ENCODE results near the gene SUPT20H.

SUPT20H gene

GRCh38 chr13:37091835-37092234 is 32.3 kb upstream of the SUPT20H start:
- no peak for DNase-seq
- Histone ChIP-seq H2BK12ac (ENCODE audit: low read length in 2 of 2) (no peak overlapping the region), H3K9me3 (ENCODE audit: control insufficient read depth, low read length) (no peaks in the 10 kb centered on the region), H4K91ac (ENCODE audit: low read length) (no peak overlapping the region), H3K9ac (ENCODE audit: low read length) (no peak overlapping the region), H2BK5ac (ENCODE audit: low read depth, low read length, poor library complexity, severe bottlenecking) (no peak overlapping the region), H4K8ac (ENCODE audit: low read length) (no peak overlapping the region), H2AFZ (ENCODE audit: low read depth, low read length) (no peak overlapping the region), H2BK120ac (ENCODE audit: low read depth, low read length) (no peak overlapping the region), H3K4ac (ENCODE audit: low read depth in 1 of 2, low read length in 2 of 2) (no peak overlapping the region), H3K23ac (ENCODE audit: low read length in 2 of 2) (no peak overlapping the region), H2BK15ac (ENCODE audit: low read depth, poor library complexity, severe bottlenecking) (no peak overlapping the region), H3K36me3 (ENCODE audit: control insufficient read depth in 1 of 2, insufficient read depth in 2 of 2, low read depth in 1 of 2, low read length in 2 of 2) (no peaks in the 10 kb centered on the region), H3K4me3 (ENCODE audit: insufficient read depth in 1 of 2, low read depth in 1 of 2, low read length in 2 of 2) (no peak overlapping the region), H3K27ac (ENCODE audit: low read length, poor library complexity, severe bottlenecking) (no peak overlapping the region), H2AK5ac (ENCODE audit: low read length, severe bottlenecking) (no peak overlapping the region), H3K27me3 (ENCODE audit: control insufficient read depth in 1 of 2, insufficient read depth in 1 of 2, low read length in 2 of 2) (peaks cover 0 to 12% of the 10 kb centered on the region in 2 experiments), H3K79me1 (replicated peaks; ENCODE audit: low read length, poor library complexity, severe bottlenecking) (no peaks in the 10 kb centered on the region), H3K4me2 (ENCODE audit: low read length, poor library complexity, severe bottlenecking) (no peak overlapping the region), H3K4me1 (ENCODE audit: control insufficient read depth, insufficient read depth, low read depth, low read length) (no peaks in the 10 kb centered on the region), H3K14ac (ENCODE audit: low read length in 2 of 2) (no peak overlapping the region), H3K18ac (ENCODE audit: low read depth in 1 of 2, low read length in 2 of 2) (no peak overlapping the region)
- WGBS, result 75% methylated on average over 1 of the region's 1 CpG

- peaks cover 0 to 12% of the 10 kb centered on the region in 2 experiments for H3K27me3 ChIP-seq (ENCODE audit: control insufficient read depth in 1 of 2, insufficient read depth in 1 of 2, low read length in 2 of 2)
- WGBS, result 72% methylated on average over 2 of the region's 2 CpGs
- H3K36me3 ChIP-seq (ENCODE audit: control insufficient read depth in 1 of 2, insufficient read depth in 2 of 2, low read depth in 1 of 2, low read length in 2 of 2), result no peaks in the 10 kb centered on the region
- H3K4me1 ChIP-seq (ENCODE audit: control insufficient read depth, insufficient read depth, low read depth, low read length), result no peaks in the 10 kb centered on the region
- no peak overlapping the region for H2BK15ac ChIP-seq (ENCODE audit: low read depth, poor library complexity, severe bottlenecking)
- H3K18ac ChIP-seq (ENCODE audit: low read depth in 1 of 2, low read length in 2 of 2), result no peak overlapping the region
- DNase-seq, result no peak
- H3K4me3 ChIP-seq (ENCODE audit: insufficient read depth in 1 of 2, low read depth in 1 of 2, low read length in 2 of 2), result no peak overlapping the region
- H3K4ac ChIP-seq (ENCODE audit: low read depth in 1 of 2, low read length in 2 of 2), result no peak overlapping the region
- no peak overlapping the region for H4K8ac ChIP-seq (ENCODE audit: low read length)
- H2AFZ ChIP-seq (ENCODE audit: low read depth, low read length), result no peak overlapping the region
- peak overlapping the region; percentile 25 for H4K91ac ChIP-seq (ENCODE audit: low read length)
- H3K27ac ChIP-seq (ENCODE audit: low read length, poor library complexity, severe bottlenecking), result no peak overlapping the region
- no peak overlapping the region for H3K14ac ChIP-seq (ENCODE audit: low read length in 2 of 2)
- H2AK5ac ChIP-seq (ENCODE audit: low read length, severe bottlenecking), result no peak overlapping the region
- H3K9me3 ChIP-seq (ENCODE audit: control insufficient read depth, low read length), result no peaks in the 10 kb centered on the region
- no peak overlapping the region for H2BK120ac ChIP-seq (ENCODE audit: low read depth, low read length)
- H3K9ac ChIP-seq (ENCODE audit: low read length), result no peak overlapping the region
- no peak overlapping the region for H3K4me2 ChIP-seq (ENCODE audit: low read length, poor library complexity, severe bottlenecking)
- no peaks in the 10 kb centered on the region for H3K79me1 ChIP-seq (replicated peaks; ENCODE audit: low read length, poor library complexity, severe bottlenecking)
- H2BK5ac ChIP-seq (ENCODE audit: low read depth, low read length, poor library complexity, severe bottlenecking), result no peak overlapping the region
- peak overlapping the region in 1 of 2 experiments; percentile 42 for H3K23ac ChIP-seq (ENCODE audit: low read length in 2 of 2)
- no peak overlapping the region for H2BK12ac ChIP-seq (ENCODE audit: low read length in 2 of 2)
Observed at GRCh38 chr13:37090912-37091311, 31.4 kb upstream of the SUPT20H start.

DNA sequence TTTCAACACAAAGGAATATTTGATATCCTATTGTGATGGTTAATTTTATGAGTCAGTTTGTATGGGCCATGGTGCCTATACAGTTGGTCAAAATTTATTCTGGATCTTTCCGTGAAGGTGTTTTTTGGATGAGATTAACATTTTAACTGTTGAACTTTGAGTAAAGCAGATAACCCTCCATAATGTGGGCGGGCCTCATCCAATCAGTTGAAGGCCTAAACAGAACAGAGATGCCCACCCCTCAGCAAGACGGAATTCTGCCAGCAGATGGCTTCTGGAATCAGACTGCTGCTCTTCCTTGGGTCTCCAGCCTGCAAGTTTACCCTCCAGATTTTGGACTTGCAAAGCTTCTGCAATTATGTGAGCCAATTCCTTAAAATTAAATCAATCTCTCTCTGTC is 30.0 kb upstream of the SUPT20H start:
- DNase-seq, result no peak
- Histone ChIP-seq H3K36me3 (ENCODE audit: control insufficient read depth in 1 of 2, insufficient read depth in 2 of 2, low read depth in 1 of 2, low read length in 2 of 2) (no peaks in the 10 kb centered on the region), H4K91ac (ENCODE audit: low read length) (no peak overlapping the region), H3K27me3 (ENCODE audit: control insufficient read depth in 1 of 2, insufficient read depth in 1 of 2, low read length in 2 of 2) (peaks cover 0 to 12% of the 10 kb centered on the region in 2 experiments), H3K9ac (ENCODE audit: low read length) (no peak overlapping the region), H2BK120ac (ENCODE audit: low read depth, low read length) (no peak overlapping the region), H2BK12ac (ENCODE audit: low read length in 2 of 2) (no peak overlapping the region), H2BK15ac (ENCODE audit: low read depth, poor library complexity, severe bottlenecking) (no peak overlapping the region), H3K4ac (ENCODE audit: low read depth in 1 of 2, low read length in 2 of 2) (no peak overlapping the region), H3K9me3 (ENCODE audit: control insufficient read depth, low read length) (no peaks in the 10 kb centered on the region), H2AK5ac (ENCODE audit: low read length, severe bottlenecking) (no peak overlapping the region), H3K27ac (ENCODE audit: low read length, poor library complexity, severe bottlenecking) (no peak overlapping the region), H4K8ac (ENCODE audit: low read length) (no peak overlapping the region), H3K23ac (ENCODE audit: low read length in 2 of 2) (no peak overlapping the region), H3K14ac (ENCODE audit: low read length in 2 of 2) (no peak overlapping the region), H3K4me1 (ENCODE audit: control insufficient read depth, insufficient read depth, low read depth, low read length) (no peaks in the 10 kb centered on the region), H3K4me3 (ENCODE audit: insufficient read depth in 1 of 2, low read depth in 1 of 2, low read length in 2 of 2) (no peak overlapping the region), H3K79me1 (replicated peaks; ENCODE audit: low read length, poor library complexity, severe bottlenecking) (no peaks in the 10 kb centered on the region), H2BK5ac (ENCODE audit: low read depth, low read length, poor library complexity, severe bottlenecking) (no peak overlapping the region), H3K18ac (ENCODE audit: low read depth in 1 of 2, low read length in 2 of 2) (no peak overlapping the region), H3K4me2 (ENCODE audit: low read length, poor library complexity, severe bottlenecking) (no peak overlapping the region), H2AFZ (ENCODE audit: low read depth, low read length) (no peak overlapping the region)
- WGBS, result 92% methylated on average over 3 of the region's 3 CpGs

DNA sequence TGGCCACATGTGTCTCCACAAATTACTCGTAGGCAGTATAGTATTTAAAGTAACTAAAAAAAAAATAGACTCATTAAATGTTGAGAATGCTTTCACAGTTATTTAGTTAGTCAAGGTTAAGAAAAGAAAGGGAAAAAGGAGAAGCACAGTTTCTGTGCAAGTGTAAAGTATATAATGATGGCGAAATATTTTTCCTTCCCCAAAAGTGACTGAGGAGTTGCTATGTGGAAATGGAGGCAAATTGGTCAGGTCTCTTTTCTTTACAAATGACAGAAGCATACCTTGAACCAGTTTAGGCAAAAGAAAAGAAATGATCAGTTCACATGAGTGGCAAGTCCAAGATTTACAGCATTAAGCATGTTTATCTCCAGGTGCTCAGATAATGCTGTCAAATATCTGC is 28.0 kb upstream of the SUPT20H start:
- Histone ChIP-seq H4K8ac (ENCODE audit: low read length) (no peak overlapping the region), H3K4me3 (ENCODE audit: insufficient read depth in 1 of 2, low read depth in 1 of 2, low read length in 2 of 2) (no peak overlapping the region), H2AFZ (ENCODE audit: low read depth, low read length) (no peak overlapping the region), H3K4ac (ENCODE audit: low read depth in 1 of 2, low read length in 2 of 2) (no peak overlapping the region), H3K36me3 (ENCODE audit: control insufficient read depth in 1 of 2, insufficient read depth in 2 of 2, low read depth in 1 of 2, low read length in 2 of 2) (no peaks in the 10 kb centered on the region), H3K79me1 (replicated peaks; ENCODE audit: low read length, poor library complexity, severe bottlenecking) (no peaks in the 10 kb centered on the region), H3K4me1 (ENCODE audit: control insufficient read depth, insufficient read depth, low read depth, low read length) (no peaks in the 10 kb centered on the region), H3K23ac (ENCODE audit: low read length in 2 of 2) (no peak overlapping the region), H2BK5ac (ENCODE audit: low read depth, low read length, poor library complexity, severe bottlenecking) (no peak overlapping the region), H3K27ac (ENCODE audit: low read length, poor library complexity, severe bottlenecking) (no peak overlapping the region), H2BK15ac (ENCODE audit: low read depth, poor library complexity, severe bottlenecking) (no peak overlapping the region), H3K4me2 (ENCODE audit: low read length, poor library complexity, severe bottlenecking) (no peak overlapping the region), H3K14ac (ENCODE audit: low read length in 2 of 2) (no peak overlapping the region), H2AK5ac (ENCODE audit: low read length, severe bottlenecking) (no peak overlapping the region), H2BK120ac (ENCODE audit: low read depth, low read length) (no peak overlapping the region), H3K9me3 (ENCODE audit: control insufficient read depth, low read length) (no peaks in the 10 kb centered on the region), H2BK12ac (ENCODE audit: low read length in 2 of 2) (no peak overlapping the region), H3K27me3 (ENCODE audit: control insufficient read depth in 1 of 2, insufficient read depth in 1 of 2, low read length in 2 of 2) (peaks cover 0 to 12% of the 10 kb centered on the region in 2 experiments), H3K18ac (ENCODE audit: low read depth in 1 of 2, low read length in 2 of 2) (no peak overlapping the region), H3K9ac (ENCODE audit: low read length) (no peak overlapping the region), H4K91ac (ENCODE audit: low read length) (no peak overlapping the region)
- 100% methylated on average over 1 of the region's 2 CpGs for WGBS
- no peak for DNase-seq
